Measurements from ENCODE around the gene KPNA2.

KPNA2 gene

DNA sequence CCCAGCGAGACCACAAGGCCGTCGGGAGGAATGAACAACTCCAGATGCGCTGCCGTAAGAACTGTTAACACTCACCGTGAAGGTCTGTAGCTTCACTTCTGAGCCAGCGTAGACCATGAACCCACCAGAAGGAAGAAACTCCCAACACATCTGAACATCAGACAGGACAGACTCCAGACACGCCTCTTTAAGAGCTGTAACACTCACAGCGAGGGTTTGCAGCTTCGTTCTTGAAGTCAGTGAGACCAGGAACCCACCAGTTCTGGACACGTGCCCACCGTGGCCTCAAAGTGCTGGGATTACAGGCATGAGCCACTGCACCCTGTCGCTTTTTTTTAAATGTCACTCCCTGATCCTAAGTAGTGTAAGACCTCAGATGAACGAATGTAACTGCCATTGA is 17.3 kb downstream of the KPNA2 start:
- peaks cover 11 to 18% of the 10 kb centered on the region in 2 experiments for H3K4me1 ChIP-seq (ENCODE audit: control insufficient read depth in 1 of 2, insufficient read depth in 1 of 2, low read depth in 1 of 2, low read length in 1 of 2)
- H3K27me3 ChIP-seq = no peaks in the 10 kb centered on the region
- H3K4me3 ChIP-seq (ENCODE audit: low read depth in 1 of 2, low read length in 1 of 2) = no peak overlapping the region
- TF ChIP-seq, protein P1, sequence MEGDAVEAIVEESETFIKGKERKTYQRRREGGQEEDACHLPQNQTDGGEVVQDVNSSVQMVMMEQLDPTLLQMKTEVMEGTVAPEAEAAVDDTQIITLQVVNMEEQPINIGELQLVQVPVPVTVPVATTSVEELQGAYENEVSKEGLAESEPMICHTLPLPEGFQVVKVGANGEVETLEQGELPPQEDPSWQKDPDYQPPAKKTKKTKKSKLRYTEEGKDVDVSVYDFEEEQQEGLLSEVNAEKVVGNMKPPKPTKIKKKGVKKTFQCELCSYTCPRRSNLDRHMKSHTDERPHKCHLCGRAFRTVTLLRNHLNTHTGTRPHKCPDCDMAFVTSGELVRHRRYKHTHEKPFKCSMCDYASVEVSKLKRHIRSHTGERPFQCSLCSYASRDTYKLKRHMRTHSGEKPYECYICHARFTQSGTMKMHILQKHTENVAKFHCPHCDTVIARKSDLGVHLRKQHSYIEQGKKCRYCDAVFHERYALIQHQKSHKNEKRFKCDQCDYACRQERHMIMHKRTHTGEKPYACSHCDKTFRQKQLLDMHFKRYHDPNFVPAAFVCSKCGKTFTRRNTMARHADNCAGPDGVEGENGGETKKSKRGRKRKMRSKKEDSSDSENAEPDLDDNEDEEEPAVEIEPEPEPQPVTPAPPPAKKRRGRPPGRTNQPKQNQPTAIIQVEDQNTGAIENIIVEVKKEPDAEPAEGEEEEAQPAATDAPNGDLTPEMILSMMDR (IDR thresholded peaks at IDR 0.05) = no peak
- no peaks in the 10 kb centered on the region for H3K9me3 ChIP-seq
- H3K36me3 ChIP-seq = peaks cover 5% of the 10 kb centered on the region
- no peak overlapping the region for H3K27ac ChIP-seq

DNA sequence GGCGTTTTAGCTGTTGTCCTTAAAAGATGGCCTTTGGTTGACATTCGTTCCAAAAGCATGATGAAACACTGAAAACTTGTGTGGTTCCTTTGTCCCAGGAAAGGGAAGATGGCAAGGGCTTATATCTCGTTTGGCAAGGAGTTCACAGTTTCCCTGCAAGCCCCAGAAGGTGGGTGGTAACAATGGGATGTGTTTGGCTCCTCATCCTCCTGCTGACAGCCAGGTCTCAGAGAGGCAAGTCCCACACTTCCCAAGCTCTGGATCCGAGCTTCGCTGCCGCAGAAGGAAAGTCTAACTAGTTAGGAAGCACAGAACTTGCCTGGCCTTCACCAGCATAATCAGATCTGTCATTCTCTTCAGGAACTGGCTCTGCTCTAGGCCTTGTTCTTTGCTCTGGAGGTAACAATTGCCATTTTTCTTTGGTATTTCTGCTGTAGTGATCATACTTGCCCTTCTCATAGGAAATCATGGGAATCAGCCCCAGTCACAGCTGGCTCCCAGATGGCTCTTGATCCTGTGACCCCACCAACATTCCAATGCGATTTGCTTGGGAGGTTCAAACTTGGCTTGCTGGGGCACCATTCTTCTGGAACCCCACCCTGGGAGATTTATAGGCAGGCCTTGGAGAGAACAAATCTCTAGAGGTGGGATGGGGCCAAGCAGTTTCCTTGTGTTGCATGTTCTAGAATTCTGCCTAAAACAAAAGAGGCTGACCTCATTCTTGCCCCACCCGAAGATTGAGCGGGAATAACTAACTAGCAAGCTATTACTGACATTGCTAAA is 17.9 kb downstream of the KPNA2 start:
- Histone ChIP-seq H3K36me3 (no peaks in the 10 kb centered on the region), H3K27me3 (no peaks in the 10 kb centered on the region), H3K4me3 (ENCODE audit: low read depth in 1 of 2, low read length in 1 of 2) (no peak overlapping the region), H3K4me1 (ENCODE audit: control insufficient read depth in 1 of 2, insufficient read depth in 1 of 2, low read depth in 1 of 2, low read length in 1 of 2) (peaks cover 11 to 18% of the 10 kb centered on the region in 2 experiments), H3K9me3 (no peaks in the 10 kb centered on the region), H3K27ac (no peak overlapping the region)
- TF ChIP-seq, protein P1 (IDR thresholded peaks at IDR 0.05) = no peak

DNA sequence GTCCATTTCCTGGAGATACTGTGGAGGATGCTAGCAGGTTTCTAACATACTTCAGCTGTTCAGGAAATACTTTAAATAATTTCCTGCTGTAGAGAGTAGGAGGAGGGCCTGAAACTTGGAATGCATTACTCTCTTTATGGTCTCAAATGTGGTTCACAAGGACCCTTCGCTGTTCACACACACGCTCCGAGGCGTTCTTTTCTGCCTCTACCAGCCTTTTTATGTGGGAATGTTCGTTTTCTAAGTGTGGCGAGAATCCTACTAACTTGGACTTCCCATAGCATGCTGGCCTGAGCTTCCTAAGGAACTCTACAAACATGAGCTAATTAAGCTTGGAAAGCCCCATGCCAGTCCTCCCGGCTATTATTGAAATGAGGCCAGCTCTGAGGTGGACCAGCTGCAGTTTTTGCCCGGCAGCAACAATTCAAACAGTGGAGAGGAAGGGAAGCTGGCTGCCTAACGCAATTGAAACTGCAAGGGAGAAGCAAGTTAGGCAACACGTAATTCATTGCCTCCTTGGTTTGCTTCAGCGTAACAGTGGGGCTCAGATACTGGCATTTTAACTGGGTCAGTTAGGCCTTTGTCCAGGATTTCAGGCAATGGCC is 18.9 kb downstream of the KPNA2 start:
- no peak overlapping the region for H3K27ac ChIP-seq
- H3K27me3 ChIP-seq = no peaks in the 10 kb centered on the region
- TF ChIP-seq, protein P1 (IDR thresholded peaks at IDR 0.05) = no peak
- H3K9me3 ChIP-seq = no peaks in the 10 kb centered on the region
- H3K36me3 ChIP-seq = no peaks in the 10 kb centered on the region
- H3K4me3 ChIP-seq (ENCODE audit: low read depth in 1 of 2, low read length in 1 of 2) = no peak overlapping the region
- H3K4me1 ChIP-seq (ENCODE audit: control insufficient read depth in 1 of 2, insufficient read depth in 1 of 2, low read depth in 1 of 2, low read length in 1 of 2) = peaks cover 11 to 18% of the 10 kb centered on the region in 2 experiments

DNA sequence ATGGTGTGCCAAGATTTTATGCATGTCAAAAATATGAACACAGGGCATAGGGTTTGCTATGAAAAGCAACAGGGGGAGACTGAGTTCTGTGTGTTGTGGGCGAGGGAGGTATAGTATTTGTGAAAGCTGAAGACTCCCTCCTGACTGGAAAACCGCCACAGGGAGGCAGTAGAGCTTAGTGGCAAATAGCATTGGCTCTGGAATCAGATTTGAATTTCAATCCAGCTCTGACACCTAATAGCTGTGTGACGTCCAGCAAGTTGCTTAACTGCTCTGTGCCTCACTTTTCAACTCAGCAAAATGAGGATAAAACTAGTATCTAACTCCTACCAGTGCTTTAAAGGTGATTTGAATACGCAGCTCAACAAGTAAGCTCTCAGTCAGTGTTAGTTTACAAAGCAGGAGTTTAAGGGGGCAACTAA is 22.0 kb downstream of the KPNA2 start:
- H3K36me3 ChIP-seq = no peaks in the 10 kb centered on the region
- H3K27ac ChIP-seq = no peak overlapping the region
- TF ChIP-seq, protein P1 (IDR thresholded peaks at IDR 0.05) = no peak
- H3K9me3 ChIP-seq = no peaks in the 10 kb centered on the region
- peaks cover 11 to 12% of the 10 kb centered on the region in 2 experiments for H3K4me1 ChIP-seq (ENCODE audit: control insufficient read depth in 1 of 2, insufficient read depth in 1 of 2, low read depth in 1 of 2, low read length in 1 of 2)
- H3K27me3 ChIP-seq = no peaks in the 10 kb centered on the region
- no peak overlapping the region for H3K4me3 ChIP-seq (ENCODE audit: low read depth in 1 of 2, low read length in 1 of 2)

DNA sequence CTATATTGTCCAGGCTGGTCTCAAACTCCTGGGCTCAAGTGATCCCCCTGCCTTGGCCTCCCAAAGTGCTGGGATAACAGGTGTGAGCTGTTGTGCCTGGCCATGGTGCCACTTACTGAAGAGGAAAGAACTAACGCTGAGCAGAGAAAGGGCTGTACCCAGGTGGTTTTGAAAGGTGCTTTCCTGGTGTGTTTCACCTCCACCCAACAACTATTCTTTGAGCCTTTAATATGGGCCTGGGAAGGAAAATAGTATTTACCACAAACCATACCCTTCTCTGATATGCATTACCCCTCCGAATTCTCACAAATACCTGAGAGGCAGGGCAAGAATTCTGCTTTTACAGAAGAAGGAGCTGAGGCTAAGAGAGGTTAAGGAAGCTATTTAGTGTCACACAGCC is 24.8 kb downstream of the KPNA2 start:
- H3K4me1 ChIP-seq (ENCODE audit: control insufficient read depth in 1 of 2, insufficient read depth in 1 of 2, low read depth in 1 of 2, low read length in 1 of 2) = no peaks in the 10 kb centered on the region
- no peak overlapping the region for H3K4me3 ChIP-seq (ENCODE audit: low read depth in 1 of 2, low read length in 1 of 2)
- TF ChIP-seq, protein P1 (IDR thresholded peaks at IDR 0.05) = no peak
- no peaks in the 10 kb centered on the region for H3K9me3 ChIP-seq
- no peak overlapping the region for H3K27ac ChIP-seq
- H3K36me3 ChIP-seq = no peaks in the 10 kb centered on the region
- H3K27me3 ChIP-seq = no peaks in the 10 kb centered on the region

All from neutrophil (primary cell).